OCI-LY3 (cell line): Measurements from ENCODE around the gene CSTPP1.
"Not testable (repeated sequence)": the region's sequence is repeated elsewhere in the genome, so short reads cannot be mapped to it uniquely, and the experiment has no call there.

ENCODE experiments used
- H2AFZ ChIP-seq: fragments of 200-600, 300-600 bp; shearing (Covaris generic); 2 replicates; pipeline ENCODE4 v1.6.0; 2014; ENCODE audit warnings: antibody characterized with exemption, low read depth, low read length
- H3K27ac ChIP-seq: fragments of 200-600, 300-600 bp; sonication (generic); 2 replicates; pipeline ENCODE4 v1.5.1; 2014; ENCODE audit warnings: mild to moderate bottlenecking, low read length, moderate library complexity, mixed read lengths
- H3K27me3 ChIP-seq: fragments of 200-600, 300-600 bp; sonication (generic); 2 replicates; pipeline ENCODE4 v1.6.1; 2014; ENCODE audit warnings: low read depth, low read length, mixed read lengths
- H3K36me3 ChIP-seq: fragments of 200-600, 300-600 bp; sonication (generic); replicated peaks from 2 replicates; pipeline ENCODE3; 2014; ENCODE audit warnings: low read depth, low read length, mixed read lengths
- H3K4me1 ChIP-seq: fragments of 300-600, 200-600 bp; sonication (generic); 2 replicates; pipeline ENCODE4 v1.6.1; 2014; ENCODE audit warnings: low read length, mixed read lengths
- H3K4me2 ChIP-seq: fragments of 200-600, 300-600 bp; sonication (generic); 2 replicates; pipeline ENCODE4 v1.6.1; 2014; ENCODE audit warnings: low read length, mixed read lengths
- H3K4me3 ChIP-seq: fragments of 300-600, 200-600 bp; sonication (generic); 2 replicates; pipeline ENCODE4 v1.5.1; 2014; ENCODE audit warnings: antibody characterized with exemption, mild to moderate bottlenecking, low read length, moderate library complexity
- H3K79me2 ChIP-seq: fragments of 300-600, 200-600 bp; shearing (Covaris generic); 2 replicates; pipeline ENCODE4 v1.6.1; 2014; ENCODE audit warnings: mild to moderate bottlenecking, low read length, mixed read lengths
- H3K9ac ChIP-seq: fragments of 300-600, 200-600 bp; shearing (Covaris generic); 2 replicates; pipeline ENCODE4 v1.6.0; 2014; ENCODE audit warnings: mild to moderate bottlenecking, low read length, moderate library complexity
- H3K9me3 ChIP-seq: fragments of 200-600, 300-600 bp; shearing (Covaris generic); 2 replicates; pipeline ENCODE4 v1.6.1; 2014; ENCODE audit warnings: low read length, mixed read lengths; ENCODE audit not compliant: insufficient read depth
- H4K20me1 ChIP-seq: fragments of 200-600, 300-600 bp; sonication (generic); 2 replicates; pipeline ENCODE4 v1.6.1; 2016; ENCODE audit warnings: low read length, mixed read lengths; ENCODE audit not compliant: insufficient read depth
- CTCF ChIP-seq: fragments of 200-600, 300-600 bp; sonication (generic); IDR thresholded peaks from 2 replicates; pipeline ENCODE4 v1.5.1; 2014; ENCODE audit warnings: antibody characterized with exemption, low read length, low read depth
- EZH2phosphoT487 ChIP-seq: fragments of 200-600 bp; shearing (Covaris generic); IDR thresholded peaks from 2 replicates; pipeline ENCODE4 v1.6.1; 2018; ENCODE audit warnings: antibody characterized with exemption, mixed run types, low read depth

The CSTPP1 gene

GRCh38 chr11:47078751-47079521 is 142.4 kb downstream of the CSTPP1 start:
- Histone ChIP-seq H3K9me3 (no peaks in the 10 kb centered on the region), H4K20me1 (no peaks in the 10 kb centered on the region)

GRCh38 chr11:47080775-47081174 is 144.2 kb downstream of the CSTPP1 start:
- H3K4me3 ChIP-seq, H3K36me3 ChIP-seq, H3K9ac ChIP-seq, H2AFZ ChIP-seq, H3K9me3 ChIP-seq, H3K27me3 ChIP-seq, H4K20me1 ChIP-seq, H3K4me1 ChIP-seq, H3K27ac ChIP-seq, H3K4me2 ChIP-seq, H3K79me2 ChIP-seq: not testable (repeated sequence)

More at GRCh38 chr11:47078751-47079521, 142.4 kb downstream of the CSTPP1 start:
- TF ChIP-seq EZH2phosphoT487 (no peak), CTCF (no peak)
- H3K36me3 ChIP-seq: no peaks in the 10 kb centered on the region
- H3K27ac ChIP-seq: no peak overlapping the region
- no peak overlapping the region for H3K9ac ChIP-seq
- no peak overlapping the region for H3K4me2 ChIP-seq
- H3K27me3 ChIP-seq: no peaks in the 10 kb centered on the region
- no peak overlapping the region for H3K4me3 ChIP-seq
- no peak overlapping the region for H2AFZ ChIP-seq
- H3K79me2 ChIP-seq: no peaks in the 10 kb centered on the region
- no peaks in the 10 kb centered on the region for H3K4me1 ChIP-seq

GRCh38 chr11:47083913-47084312 is 147.4 kb downstream of the CSTPP1 start:
- TF ChIP-seq EZH2phosphoT487 (no peak), CTCF (no peak)
- no peaks in the 10 kb centered on the region for H3K4me1 ChIP-seq
- no peak overlapping the region for H2AFZ ChIP-seq
- H4K20me1 ChIP-seq: no peaks in the 10 kb centered on the region
- H3K27me3 ChIP-seq: no peaks in the 10 kb centered on the region
- no peak overlapping the region for H3K4me3 ChIP-seq
- no peak overlapping the region for H3K9ac ChIP-seq
- H3K79me2 ChIP-seq: no peaks in the 10 kb centered on the region
- no peaks in the 10 kb centered on the region for H3K9me3 ChIP-seq
- no peak overlapping the region for H3K4me2 ChIP-seq
- H3K27ac ChIP-seq: no peak overlapping the region
- H3K36me3 ChIP-seq: no peaks in the 10 kb centered on the region

GRCh38 chr11:47087801-47088200 is 151.2 kb downstream of the CSTPP1 start:
- no peaks in the 10 kb centered on the region for H3K36me3 ChIP-seq
- no peaks in the 10 kb centered on the region for H3K27me3 ChIP-seq
- H2AFZ ChIP-seq: no peak overlapping the region
- no peak overlapping the region for H3K4me2 ChIP-seq
- H3K9me3 ChIP-seq: no peaks in the 10 kb centered on the region
- no peaks in the 10 kb centered on the region for H3K79me2 ChIP-seq
- TF ChIP-seq CTCF (no peak), EZH2phosphoT487 (no peak)
- H3K9ac ChIP-seq: no peak overlapping the region
- no peak overlapping the region for H3K27ac ChIP-seq
- H3K4me1 ChIP-seq: no peaks in the 10 kb centered on the region
- H4K20me1 ChIP-seq: no peaks in the 10 kb centered on the region
- no peak overlapping the region for H3K4me3 ChIP-seq
